HFFc6 (cell line): Measurements from ENCODE around the gene SORL1-AS1.

Experiments used
- DNase-seq: peaks from one replicate; pipeline ENCODE4 v3.0.0-alpha.2; 2018
- H3K27ac Mint-ChIP-seq: 2 replicates; pipeline ENCODE4 v1.8.0; 2020; ENCODE audit warnings: mild to moderate bottlenecking, mixed read lengths
- H3K27me3 Mint-ChIP-seq: 2 replicates; pipeline ENCODE4 v1.8.0; 2021; ENCODE audit warnings: mild to moderate bottlenecking, moderate library complexity, mixed read lengths; ENCODE audit not compliant: insufficient read depth
- H3K36me3 Mint-ChIP-seq: 2 replicates; pipeline ENCODE4 v1.8.0; 2021; ENCODE audit warnings: low read depth, mixed read lengths
- H3K4me1 Mint-ChIP-seq: 2 replicates; pipeline ENCODE4 v1.8.0; 2020; ENCODE audit warnings: low read depth, mixed read lengths
- H3K4me3 Mint-ChIP-seq: 2 replicates; pipeline ENCODE4 v1.8.0; 2020; ENCODE audit warnings: mild to moderate bottlenecking, moderate library complexity, mixed read lengths
- H3K9me3 Mint-ChIP-seq: 2 replicates; pipeline ENCODE4 v1.8.0; 2020; ENCODE audit warnings: mild to moderate bottlenecking, mixed read lengths
- CTCF ChIP-seq: fragments of 200-600 bp; sonication (generic); IDR thresholded peaks from 2 replicates; pipeline ENCODE4 v1.5.0; 2021; ENCODE audit warnings: antibody characterized with exemption, mild to moderate bottlenecking

SORL1-AS1 gene

GRCh38 chr11:121435132-121435531, 17.6 kb downstream of the SORL1-AS1 start:
- Mint-ChIP-seq H3K36me3 (no peaks in the 10 kb centered on the region), H3K27ac (no peak overlapping the region), H3K27me3 (peaks cover 16% of the 10 kb centered on the region), H3K9me3 (no peaks in the 10 kb centered on the region), H3K4me3 (no peak overlapping the region), H3K4me1 (no peaks in the 10 kb centered on the region)
- no peak for TF ChIP-seq CTCF
- DNase-seq = no peak

DNA sequence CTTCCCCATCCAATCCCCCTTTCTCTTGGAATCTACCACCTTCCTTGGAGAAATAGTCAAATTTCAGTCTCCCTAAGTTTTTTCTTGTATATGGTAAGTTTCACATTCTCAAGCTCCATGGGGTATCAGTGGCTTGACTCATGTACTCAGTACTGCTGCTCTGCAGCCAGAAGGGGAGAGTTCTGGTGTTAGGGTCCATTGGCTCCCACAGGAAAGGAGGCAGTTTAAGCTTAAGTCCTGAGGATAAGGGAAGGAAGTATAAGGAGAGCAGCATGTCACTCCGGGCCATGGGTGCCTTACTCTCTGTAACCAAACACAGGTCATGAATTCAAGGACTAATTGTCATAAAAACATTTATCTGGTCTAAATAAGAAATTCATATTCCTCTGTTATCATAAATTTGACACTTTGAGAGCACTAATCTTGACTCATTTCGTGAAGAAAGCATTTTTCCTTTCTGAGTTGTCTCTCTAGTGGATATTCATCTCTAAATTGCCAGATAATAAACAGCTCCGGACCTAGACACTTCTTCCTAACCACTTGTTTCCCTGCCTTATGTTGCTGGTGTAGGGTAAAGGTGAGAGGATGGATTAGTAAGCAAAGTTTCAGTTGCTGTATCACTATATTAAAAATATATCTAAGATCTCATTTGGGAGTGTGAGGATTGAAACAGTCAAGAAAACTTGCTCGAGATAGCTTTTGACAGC, 20.8 kb downstream of the SORL1-AS1 start:
- no peaks in the 10 kb centered on the region for H3K4me1 Mint-ChIP-seq
- DNase-seq = no peak
- H3K36me3 Mint-ChIP-seq = no peaks in the 10 kb centered on the region
- H3K9me3 Mint-ChIP-seq = no peaks in the 10 kb centered on the region
- H3K27me3 Mint-ChIP-seq = peaks cover 17% of the 10 kb centered on the region
- no peak for TF ChIP-seq CTCF
- H3K4me3 Mint-ChIP-seq = no peak overlapping the region
- no peak overlapping the region for H3K27ac Mint-ChIP-seq

GRCh38 chr11:121429556-121429955, 23.2 kb downstream of the SORL1-AS1 start:
- Mint-ChIP-seq H3K4me1 (no peaks in the 10 kb centered on the region), H3K36me3 (no peaks in the 10 kb centered on the region), H3K27me3 (peaks cover 30% of the 10 kb centered on the region), H3K4me3 (no peak overlapping the region), H3K27ac (no peak overlapping the region), H3K9me3 (no peaks in the 10 kb centered on the region)
- DNase-seq = no peak
- TF ChIP-seq CTCF = no peak

DNA sequence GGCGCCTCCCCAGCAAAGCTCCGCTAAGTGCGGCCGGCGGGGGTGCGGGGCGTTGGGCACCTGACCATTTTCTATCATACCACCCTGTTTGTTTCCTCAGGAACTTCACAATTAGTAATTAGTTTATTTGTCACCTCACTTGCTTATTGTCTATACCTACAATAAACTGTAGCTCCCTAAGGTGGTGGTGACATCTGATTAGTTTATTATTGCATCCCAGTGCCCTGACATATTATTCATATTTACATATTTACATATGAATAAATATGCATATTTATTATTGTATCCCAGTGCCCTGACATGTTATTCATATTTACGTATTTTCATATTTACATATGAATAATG, 25.4 kb downstream of the SORL1-AS1 start:
- Mint-ChIP-seq H3K4me3 (no peak overlapping the region), H3K36me3 (no peaks in the 10 kb centered on the region), H3K27ac (no peak overlapping the region), H3K4me1 (no peaks in the 10 kb centered on the region), H3K27me3 (peaks cover 30% of the 10 kb centered on the region), H3K9me3 (no peaks in the 10 kb centered on the region)
- DNase-seq = no peak
- TF ChIP-seq CTCF = no peak

DNA sequence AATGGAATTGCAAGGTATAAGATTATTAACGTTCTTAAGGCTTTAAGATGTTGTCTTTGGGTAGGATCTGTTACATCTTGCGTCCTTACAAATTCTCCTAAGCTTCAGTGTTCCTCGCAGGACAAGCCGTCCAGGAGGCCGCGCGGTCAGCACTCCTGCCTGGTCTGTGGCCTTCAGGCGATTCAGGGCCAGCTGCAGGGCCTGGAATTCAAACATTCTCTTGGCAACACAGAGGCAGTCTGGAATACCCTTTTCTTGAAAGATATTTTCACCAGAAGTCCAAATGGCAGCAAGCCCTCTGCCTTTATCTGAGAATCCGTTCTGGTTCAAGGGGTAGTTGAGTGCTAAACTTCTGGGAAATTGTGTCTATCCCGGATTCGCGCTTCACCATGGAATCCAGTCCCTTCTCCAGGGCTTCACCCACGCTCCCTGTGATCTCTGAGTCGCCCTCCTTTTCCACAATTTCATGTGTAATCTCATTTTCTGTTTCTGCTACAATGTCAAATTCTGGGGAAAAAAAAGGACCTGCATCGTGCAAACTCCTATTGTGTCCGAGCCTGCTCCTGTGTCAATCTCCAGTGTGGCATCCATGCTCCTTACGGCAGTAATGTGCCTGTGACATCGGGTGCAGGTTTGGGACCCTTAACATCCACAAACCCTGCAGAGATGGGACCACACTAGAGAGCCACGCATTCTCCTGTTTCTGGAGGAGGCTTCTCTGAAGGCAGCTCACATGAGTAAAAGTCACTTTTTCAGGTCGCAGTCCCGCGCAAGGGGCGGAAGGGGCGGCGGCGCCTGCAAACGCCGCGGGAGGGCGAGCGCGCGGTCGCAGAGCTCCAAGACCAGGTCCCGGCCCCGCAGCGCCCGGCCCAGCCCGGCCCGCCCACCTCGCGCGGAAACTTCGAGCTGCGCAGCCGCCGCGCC, 26.0 kb downstream of the SORL1-AS1 start:
- Mint-ChIP-seq H3K4me3 (no peak overlapping the region), H3K36me3 (no peaks in the 10 kb centered on the region), H3K9me3 (no peaks in the 10 kb centered on the region), H3K27ac (no peak overlapping the region), H3K4me1 (no peaks in the 10 kb centered on the region), H3K27me3 (peaks cover 29% of the 10 kb centered on the region)
- DNase-seq = no peak
- no peak for TF ChIP-seq CTCF
